Measurements from ENCODE around the gene CYFIP1. TPM values are rescaled to one million over a fixed set of nuclear protein-coding genes. Genes with fewer than 3 reads are reported as not detected.

CYFIP1 gene
- total RNA-seq, 1 experiment from 2014 or later, result 159 TPM

- ATAC-seq (no peak), DNase-seq (ENCODE audit: low read depth, low spot score) (no peak)
- in situ Hi-C loops (cut with HindIII; ENCODE audit: low pct_unique_long_range_greater_than_20kb, low sequenced_read_pairs), result no loop called here
- TF ChIP-seq, protein P1, sequence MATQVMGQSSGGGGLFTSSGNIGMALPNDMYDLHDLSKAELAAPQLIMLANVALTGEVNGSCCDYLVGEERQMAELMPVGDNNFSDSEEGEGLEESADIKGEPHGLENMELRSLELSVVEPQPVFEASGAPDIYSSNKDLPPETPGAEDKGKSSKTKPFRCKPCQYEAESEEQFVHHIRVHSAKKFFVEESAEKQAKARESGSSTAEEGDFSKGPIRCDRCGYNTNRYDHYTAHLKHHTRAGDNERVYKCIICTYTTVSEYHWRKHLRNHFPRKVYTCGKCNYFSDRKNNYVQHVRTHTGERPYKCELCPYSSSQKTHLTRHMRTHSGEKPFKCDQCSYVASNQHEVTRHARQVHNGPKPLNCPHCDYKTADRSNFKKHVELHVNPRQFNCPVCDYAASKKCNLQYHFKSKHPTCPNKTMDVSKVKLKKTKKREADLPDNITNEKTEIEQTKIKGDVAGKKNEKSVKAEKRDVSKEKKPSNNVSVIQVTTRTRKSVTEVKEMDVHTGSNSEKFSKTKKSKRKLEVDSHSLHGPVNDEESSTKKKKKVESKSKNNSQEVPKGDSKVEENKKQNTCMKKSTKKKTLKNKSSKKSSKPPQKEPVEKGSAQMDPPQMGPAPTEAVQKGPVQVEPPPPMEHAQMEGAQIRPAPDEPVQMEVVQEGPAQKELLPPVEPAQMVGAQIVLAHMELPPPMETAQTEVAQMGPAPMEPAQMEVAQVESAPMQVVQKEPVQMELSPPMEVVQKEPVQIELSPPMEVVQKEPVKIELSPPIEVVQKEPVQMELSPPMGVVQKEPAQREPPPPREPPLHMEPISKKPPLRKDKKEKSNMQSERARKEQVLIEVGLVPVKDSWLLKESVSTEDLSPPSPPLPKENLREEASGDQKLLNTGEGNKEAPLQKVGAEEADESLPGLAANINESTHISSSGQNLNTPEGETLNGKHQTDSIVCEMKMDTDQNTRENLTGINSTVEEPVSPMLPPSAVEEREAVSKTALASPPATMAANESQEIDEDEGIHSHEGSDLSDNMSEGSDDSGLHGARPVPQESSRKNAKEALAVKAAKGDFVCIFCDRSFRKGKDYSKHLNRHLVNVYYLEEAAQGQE (IDR thresholded peaks at IDR 0.05; ENCODE audit: insufficient read depth in 1 of 2, low read depth in 2 of 2, low read length in 1 of 2), result no peak
- TF ChIP-seq TCF7L2 (IDR thresholded peaks at IDR 0.05; ENCODE audit: low read depth, low read length) (no peak), SIN3A (IDR thresholded peaks at IDR 0.05; ENCODE audit: borderline replicate concordance, insufficient read depth, low read depth, low read length) (no peak), POLR2AphosphoS5 (IDR thresholded peaks at IDR 0.05; ENCODE audit: low read depth, low read length) (no peak), CTCF (IDR thresholded peaks at IDR 0.05) (no peak)
- BruUV-seq (replicated peaks), result no TSS peak
- H3K9me3 ChIP-seq (ENCODE audit: control insufficient read depth, insufficient read depth, low read depth, low read length), result no peaks in the 10 kb centered on the region
- CTCF ChIA-PET, result no interaction called here
- no peak overlapping the region for H3K4me3 ChIP-seq (ENCODE audit: low read depth in 2 of 2, low read length in 2 of 2)
- no peaks in the 10 kb centered on the region for H3K27me3 ChIP-seq (ENCODE audit: control insufficient read depth, insufficient read depth, low read length)
- POLR2A ChIA-PET, result no interaction called here
- intact Hi-C loops (cut with micrococcal nuclease; ENCODE audit: unreplicated experiment), result no loop called here
- H3K36me3 ChIP-seq (ENCODE audit: control insufficient read depth, insufficient read depth, low read length), result peaks cover 37% of the 10 kb centered on the region
- H3K4me1 ChIP-seq (ENCODE audit: control insufficient read depth, insufficient read depth, low read length), result no peaks in the 10 kb centered on the region
- no peak overlapping the region for H3K27ac ChIP-seq (ENCODE audit: low read length)
These were observed 153.0 kb downstream of the CYFIP1 start for GRCh38 chr15:22827125-22827524.

GRCh38 chr15:22823495-22824128 lies 156.6 kb downstream of the CYFIP1 start:
- ChIA-PET POLR2A (no interaction called here), CTCF (no interaction called here)
- no peaks in the 10 kb centered on the region for H3K4me1 ChIP-seq (ENCODE audit: control insufficient read depth, insufficient read depth, low read length)
- in situ Hi-C loops (cut with HindIII; ENCODE audit: low pct_unique_long_range_greater_than_20kb, low sequenced_read_pairs) (no loop called here), intact Hi-C loops (cut with micrococcal nuclease; ENCODE audit: unreplicated experiment) (no loop called here)
- H3K27me3 ChIP-seq (ENCODE audit: control insufficient read depth, insufficient read depth, low read length), result no peaks in the 10 kb centered on the region
- TF ChIP-seq, protein P1 (IDR thresholded peaks at IDR 0.05; ENCODE audit: insufficient read depth in 1 of 2, low read depth in 2 of 2, low read length in 1 of 2), result no peak
- TF ChIP-seq TCF7L2 (IDR thresholded peaks at IDR 0.05; ENCODE audit: low read depth, low read length) (no peak), CTCF (IDR thresholded peaks at IDR 0.05) (no peak), SIN3A (IDR thresholded peaks at IDR 0.05; ENCODE audit: borderline replicate concordance, insufficient read depth, low read depth, low read length) (no peak), POLR2AphosphoS5 (IDR thresholded peaks at IDR 0.05; ENCODE audit: low read depth, low read length) (no peak)
- no TSS peak for BruUV-seq (replicated peaks)
- H3K4me3 ChIP-seq (ENCODE audit: low read depth in 2 of 2, low read length in 2 of 2), result no peak overlapping the region
- ATAC-seq (no peak), DNase-seq (ENCODE audit: low read depth, low spot score) (no peak)
- H3K27ac ChIP-seq (ENCODE audit: low read length), result no peak overlapping the region
- H3K36me3 ChIP-seq (ENCODE audit: control insufficient read depth, insufficient read depth, low read length), result peaks cover 32% of the 10 kb centered on the region
- no peaks in the 10 kb centered on the region for H3K9me3 ChIP-seq (ENCODE audit: control insufficient read depth, insufficient read depth, low read depth, low read length)
